H9 (cell line): ENCODE results near the gene SLC6A3. TPM values are rescaled to one million over a fixed set of nuclear protein-coding genes. Genes with fewer than 3 reads are reported as not detected.

Experiments used
- DNase-seq: peaks from one replicate; pipeline ENCODE4 v3.0.0-alpha.2; 2017
- H2AFZ ChIP-seq: one replicate; pipeline ENCODE4 v1.6.1; 2013; ENCODE audit warnings: mild to moderate bottlenecking, low read length, control low read depth, moderate library complexity
- H2AK5ac ChIP-seq: 2 replicates; pipeline ENCODE4 v1.6.1; 2013; ENCODE audit warnings: low read length, control low read depth, mixed read lengths; ENCODE audit not compliant: insufficient read length
- H2BK120ac ChIP-seq: one replicate; pipeline ENCODE4 v1.6.1; 2013; ENCODE audit warnings: low read depth, mild to moderate bottlenecking, low read length, control low read depth, inconsistent platforms; ENCODE audit not compliant: poor library complexity, severe bottlenecking
- H2BK12ac ChIP-seq: 2 replicates; pipeline ENCODE4 v1.6.1; 2013; ENCODE audit warnings: low read length, control low read depth, mixed read lengths, low read depth; ENCODE audit not compliant: insufficient read length
- H2BK15ac ChIP-seq: 2 replicates; pipeline ENCODE4 v1.6.1; 2013; ENCODE audit warnings: low read depth, low read length, control low read depth
- H2BK20ac ChIP-seq: one replicate; pipeline ENCODE4 v1.6.1; 2013; ENCODE audit warnings: low read depth, mild to moderate bottlenecking, low read length, control low read depth, inconsistent platforms; ENCODE audit not compliant: poor library complexity, severe bottlenecking
- H2BK5ac ChIP-seq: 2 replicates; pipeline ENCODE4 v1.6.1; 2013; ENCODE audit warnings: low read length, control low read depth, mixed read lengths; ENCODE audit not compliant: insufficient read length
- H3K14ac ChIP-seq: 2 replicates; pipeline ENCODE4 v1.6.1; 2013; ENCODE audit warnings: low read length, control low read depth; ENCODE audit not compliant: insufficient read depth
- H3K18ac ChIP-seq: 2 replicates; pipeline ENCODE4 v1.6.1; 2013; ENCODE audit warnings: low read depth, mild to moderate bottlenecking, mixed read lengths, low read length, control low read depth; ENCODE audit not compliant: insufficient read length
- H3K23ac ChIP-seq: 2 replicates; pipeline ENCODE4 v1.6.1; 2013; ENCODE audit warnings: low read length, control low read depth, mixed read lengths, low read depth; ENCODE audit not compliant: insufficient read length
- H3K23me2 ChIP-seq: 2 replicates; pipeline ENCODE4 v1.6.1; 2013; ENCODE audit warnings: low read depth, mild to moderate bottlenecking, mixed read lengths, low read length, control low read depth; ENCODE audit not compliant: insufficient read length, poor library complexity, severe bottlenecking
- H3K27ac ChIP-seq: 2 replicates; pipeline ENCODE4 v1.5.1; 2013; ENCODE audit warnings: low read length, control low read depth, mixed read lengths, low read depth; ENCODE audit not compliant: insufficient read length
- H3K27me3 ChIP-seq: 2 replicates; pipeline ENCODE4 v1.6.1; 2013; ENCODE audit warnings: low read length, control low read depth, inconsistent platforms; ENCODE audit not compliant: insufficient read depth
- H3K4ac ChIP-seq: 2 replicates; pipeline ENCODE4 v1.6.1; 2013; ENCODE audit warnings: low read depth, mild to moderate bottlenecking, control low read depth, inconsistent platforms, low read length, moderate library complexity
- H3K4me1 ChIP-seq: 2 replicates; pipeline ENCODE4 v1.6.1; 2013; ENCODE audit warnings: low read length, control low read depth, inconsistent platforms; ENCODE audit not compliant: insufficient read depth
- H3K4me2 ChIP-seq: 2 replicates; pipeline ENCODE4 v1.6.1; 2013; ENCODE audit warnings: low read length, control low read depth, mixed read lengths; ENCODE audit not compliant: insufficient read length, insufficient read depth
- H3K56ac ChIP-seq: 2 replicates; pipeline ENCODE4 v1.6.1; 2013; ENCODE audit warnings: low read depth, mild to moderate bottlenecking, mixed read lengths, low read length, control low read depth; ENCODE audit not compliant: insufficient read length
- H3K79me1 ChIP-seq: 2 replicates; pipeline ENCODE4 v1.6.1; 2013; ENCODE audit warnings: low read depth, mild to moderate bottlenecking, moderate library complexity, low read length, control low read depth, inconsistent platforms; ENCODE audit not compliant: insufficient read depth, poor library complexity, severe bottlenecking
- H3K79me2 ChIP-seq: 2 replicates; pipeline ENCODE4 v1.6.1; 2013; ENCODE audit warnings: low read length, control low read depth, inconsistent platforms; ENCODE audit not compliant: insufficient read depth
- H3K9ac ChIP-seq: 2 replicates; pipeline ENCODE4 v1.6.1; 2013; ENCODE audit warnings: low read length, control low read depth, mixed read lengths; ENCODE audit not compliant: insufficient read length; ENCODE audit errors: extremely low read depth
- H3K9me3 ChIP-seq: one replicate; pipeline ENCODE4 v1.6.1; 2013; ENCODE audit warnings: low read depth, low read length, inconsistent platforms; ENCODE audit not compliant: control insufficient read depth
- H3T11ph ChIP-seq: one replicate; pipeline ENCODE4 v1.6.1; 2013; ENCODE audit warnings: mild to moderate bottlenecking, low read length, control low read depth, inconsistent platforms
- H4K20me1 ChIP-seq: one replicate; pipeline ENCODE4 v1.6.1; 2013; ENCODE audit not compliant: control insufficient read depth, insufficient read length, insufficient read depth
- H4K5ac ChIP-seq: 2 replicates; pipeline ENCODE4 v1.6.1; 2013; ENCODE audit warnings: low read depth, mild to moderate bottlenecking, mixed read lengths, low read length, control low read depth; ENCODE audit not compliant: insufficient read length
- H4K8ac ChIP-seq: replicated peaks from 2 replicates; pipeline ENCODE4 v1.6.1; 2013; ENCODE audit warnings: low read length, control low read depth, mixed read lengths, low read depth; ENCODE audit not compliant: insufficient read length
- H4K91ac ChIP-seq: 2 replicates; pipeline ENCODE4 v1.6.1; 2013; ENCODE audit warnings: low read depth, mild to moderate bottlenecking, moderate library complexity, mixed read lengths, low read length, control low read depth; ENCODE audit not compliant: insufficient read length
- H3K27ac Mint-ChIP-seq, 3 experiments: 2 replicates in 2 of 3; 3 replicates in 1 of 3; pipeline ENCODE4 v1.8.0; 2020 to 2021; ENCODE audit warnings: mixed read lengths in 3 of 3, mild to moderate bottlenecking in 1 of 3, moderate library complexity in 1 of 3
- H3K27me3 Mint-ChIP-seq: 2 replicates; pipeline ENCODE4 v1.8.0; 2021; ENCODE audit warnings: low read depth, mild to moderate bottlenecking, moderate library complexity, mixed read lengths
- H3K36me3 Mint-ChIP-seq, 3 experiments: 2 replicates in 2 of 3; 3 replicates in 1 of 3; pipeline ENCODE4 v1.8.0; 2020 to 2021; ENCODE audit warnings: low read depth in 3 of 3, mixed read lengths in 3 of 3; ENCODE audit not compliant: insufficient read depth in 1 of 3
- H3K4me1 Mint-ChIP-seq, 2 experiments: 2 replicates each; pipeline ENCODE4 v1.8.0; 2020; ENCODE audit warnings: mixed read lengths in 2 of 2
- H3K4me3 Mint-ChIP-seq, 2 experiments: 2 replicates in 1 of 2; 3 replicates in 1 of 2; pipeline ENCODE4 v1.8.0; 2020 to 2021; ENCODE audit warnings: mild to moderate bottlenecking in 2 of 2, mixed read lengths in 2 of 2, moderate library complexity in 1 of 2
- H3K9me3 Mint-ChIP-seq, 2 experiments: 2 replicates in 1 of 2; 3 replicates in 1 of 2; pipeline ENCODE4 v1.8.0; 2020; ENCODE audit warnings: mild to moderate bottlenecking in 2 of 2, mixed read lengths in 2 of 2, moderate library complexity in 1 of 2
- WGBS: extraction: QIAGEN DNeasy Blood & Tissue Kit; methylation state at CpG from one replicate; pipeline ENCODE4 v1.1.7; 2013; ENCODE audit warnings: missing lambda C conversion rate, low lambda C conversion rate, mixed read lengths; ENCODE audit not compliant: insufficient read length; ENCODE audit errors: extremely low coverage; 5-methylcytosine and 5-hydroxymethylcytosine counted together
- total RNA-seq: library from RNA; stranded (reverse); gene quantifications from 2 replicates; pipeline ENCODE4 v1.2.1, GENCODE V29; 2021
- TF ChIP-seq, protein P1 (sequence below): fragments of 200-600 bp; sonication (generic); conservative IDR thresholded peaks from 3 replicates; pipeline ENCODE4 v1.8.0; 2021; ENCODE audit warnings: antibody characterized with exemption, mild to moderate bottlenecking

Gene SLC6A3
- total RNA-seq, 1 experiment from 2014 or later = 0.61 TPM

DNA sequence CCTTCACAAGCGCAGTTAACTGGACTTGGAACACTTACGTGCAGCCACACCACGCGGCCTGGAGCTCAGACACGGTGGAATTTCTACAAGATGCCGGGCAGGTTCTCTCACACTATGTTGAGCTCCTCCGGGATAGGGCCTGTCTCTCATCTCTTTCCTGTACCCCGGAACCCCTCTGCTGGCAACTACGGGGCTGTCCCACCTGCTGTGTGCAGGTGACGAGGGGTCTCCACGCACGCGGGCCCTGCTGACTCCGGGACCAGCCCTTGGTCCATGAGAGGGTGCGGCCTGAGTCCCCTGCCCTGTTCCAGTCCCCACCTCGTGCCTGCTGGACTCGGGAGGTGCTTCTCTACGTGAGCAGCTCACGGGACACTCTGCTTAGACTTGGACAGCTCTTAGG, 40.1 kb downstream of the SLC6A3 start:
- Histone ChIP-seq H2AK5ac (no peak overlapping the region), H3K79me2 (no peaks in the 10 kb centered on the region), H3K27me3 (no peaks in the 10 kb centered on the region), H4K20me1 (no peaks in the 10 kb centered on the region), H3K9me3 (no peaks in the 10 kb centered on the region), H3K4me2 (no peak overlapping the region), H4K5ac (no peak overlapping the region), H3K9ac (no peak overlapping the region), H2BK5ac (no peak overlapping the region), H3K56ac (no peak overlapping the region), H2BK12ac (no peak overlapping the region), H3K14ac (no peak overlapping the region), H3K23ac (no peak overlapping the region), H2BK120ac (no peak overlapping the region), H2BK20ac (no peak overlapping the region), H3T11ph (no peak overlapping the region), H3K79me1 (no peaks in the 10 kb centered on the region), H3K4ac (no peak overlapping the region), H4K91ac (no peak overlapping the region), H2BK15ac (no peak overlapping the region), H2AFZ (no peak overlapping the region), H3K23me2 (no peaks in the 10 kb centered on the region), H3K27ac (no peak overlapping the region), H4K8ac (no peak overlapping the region), H3K18ac (no peak overlapping the region), H3K4me1 (no peaks in the 10 kb centered on the region)
- H3K36me3 Mint-ChIP-seq = no peaks in the 10 kb centered on the region; a peak in 1 of 7 replicates
- H3K4me3 Mint-ChIP-seq = no peak overlapping the region
- no peak for DNase-seq
- no peaks in the 10 kb centered on the region for H3K9me3 Mint-ChIP-seq
- peak overlapping the region in 1 of 3 experiments; percentile 40; a peak in 1 of 7 replicates for H3K27ac Mint-ChIP-seq
- H3K27me3 Mint-ChIP-seq = peaks cover 5% of the 10 kb centered on the region
- WGBS = no CpG with 5 or more reads among the region's 19 CpGs
- TF ChIP-seq, protein P1, sequence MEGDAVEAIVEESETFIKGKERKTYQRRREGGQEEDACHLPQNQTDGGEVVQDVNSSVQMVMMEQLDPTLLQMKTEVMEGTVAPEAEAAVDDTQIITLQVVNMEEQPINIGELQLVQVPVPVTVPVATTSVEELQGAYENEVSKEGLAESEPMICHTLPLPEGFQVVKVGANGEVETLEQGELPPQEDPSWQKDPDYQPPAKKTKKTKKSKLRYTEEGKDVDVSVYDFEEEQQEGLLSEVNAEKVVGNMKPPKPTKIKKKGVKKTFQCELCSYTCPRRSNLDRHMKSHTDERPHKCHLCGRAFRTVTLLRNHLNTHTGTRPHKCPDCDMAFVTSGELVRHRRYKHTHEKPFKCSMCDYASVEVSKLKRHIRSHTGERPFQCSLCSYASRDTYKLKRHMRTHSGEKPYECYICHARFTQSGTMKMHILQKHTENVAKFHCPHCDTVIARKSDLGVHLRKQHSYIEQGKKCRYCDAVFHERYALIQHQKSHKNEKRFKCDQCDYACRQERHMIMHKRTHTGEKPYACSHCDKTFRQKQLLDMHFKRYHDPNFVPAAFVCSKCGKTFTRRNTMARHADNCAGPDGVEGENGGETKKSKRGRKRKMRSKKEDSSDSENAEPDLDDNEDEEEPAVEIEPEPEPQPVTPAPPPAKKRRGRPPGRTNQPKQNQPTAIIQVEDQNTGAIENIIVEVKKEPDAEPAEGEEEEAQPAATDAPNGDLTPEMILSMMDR = no peak
- peaks cover 2 to 18% of the 10 kb centered on the region in 2 experiments; a peak in 3 of 4 replicates for H3K4me1 Mint-ChIP-seq
